Activated CD4-positive, alpha-beta T cell treated with anti-CD3 and anti-CD28 coated beads for 48 hours (primary cell): ENCODE results near the gene PKDREJ.
"Not testable (repeated sequence)": the region's sequence is repeated elsewhere in the genome, so short reads cannot be mapped to it uniquely, and the experiment has no call there.

Experiments
- DNase-seq: peaks from one replicate; pipeline ENCODE4 v3.0.0-alpha.2; 2020

PKDREJ gene

DNA sequence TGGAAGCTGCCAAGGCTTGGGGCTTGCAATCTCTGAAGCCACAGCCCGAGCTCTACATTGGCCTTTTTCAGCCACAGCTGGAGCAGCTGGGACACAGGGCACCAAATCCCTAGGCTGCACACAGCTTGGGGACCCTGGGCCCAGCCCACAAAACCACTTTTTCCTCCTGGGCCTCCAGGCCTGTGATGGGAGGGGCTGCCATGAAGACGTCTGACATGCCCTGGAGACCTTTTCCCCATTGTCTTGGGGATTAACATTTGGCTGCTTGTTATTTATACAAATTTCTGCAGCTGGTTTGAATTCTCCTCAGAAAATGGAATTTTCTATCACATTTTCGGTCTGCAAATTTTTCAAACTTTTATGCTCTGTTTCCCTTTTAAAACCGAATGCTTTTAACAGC, 2.5 kb upstream of the PKDREJ start:
- not testable (repeated sequence) for DNase-seq

DNA sequence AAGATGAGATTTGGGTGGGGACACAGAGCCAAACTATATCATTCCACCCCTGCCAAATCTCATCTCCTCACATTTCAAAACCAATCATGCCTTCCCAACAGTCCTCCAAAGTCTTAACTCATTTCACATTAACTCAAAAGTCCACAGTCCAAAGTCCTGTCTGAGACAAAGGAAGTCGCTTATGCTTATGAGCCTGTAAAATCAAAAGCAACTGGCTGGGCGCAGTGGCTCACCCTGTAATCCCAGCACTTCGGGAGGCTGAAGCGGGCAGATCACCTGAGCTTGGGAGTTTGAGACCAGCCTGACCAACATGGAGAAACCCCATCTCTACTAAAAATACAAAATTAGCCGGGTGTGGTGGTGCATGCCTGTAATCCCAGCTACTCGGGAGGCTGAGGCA, 1.4 kb upstream of the PKDREJ start:
- DNase-seq, result not testable (repeated sequence)

DNA sequence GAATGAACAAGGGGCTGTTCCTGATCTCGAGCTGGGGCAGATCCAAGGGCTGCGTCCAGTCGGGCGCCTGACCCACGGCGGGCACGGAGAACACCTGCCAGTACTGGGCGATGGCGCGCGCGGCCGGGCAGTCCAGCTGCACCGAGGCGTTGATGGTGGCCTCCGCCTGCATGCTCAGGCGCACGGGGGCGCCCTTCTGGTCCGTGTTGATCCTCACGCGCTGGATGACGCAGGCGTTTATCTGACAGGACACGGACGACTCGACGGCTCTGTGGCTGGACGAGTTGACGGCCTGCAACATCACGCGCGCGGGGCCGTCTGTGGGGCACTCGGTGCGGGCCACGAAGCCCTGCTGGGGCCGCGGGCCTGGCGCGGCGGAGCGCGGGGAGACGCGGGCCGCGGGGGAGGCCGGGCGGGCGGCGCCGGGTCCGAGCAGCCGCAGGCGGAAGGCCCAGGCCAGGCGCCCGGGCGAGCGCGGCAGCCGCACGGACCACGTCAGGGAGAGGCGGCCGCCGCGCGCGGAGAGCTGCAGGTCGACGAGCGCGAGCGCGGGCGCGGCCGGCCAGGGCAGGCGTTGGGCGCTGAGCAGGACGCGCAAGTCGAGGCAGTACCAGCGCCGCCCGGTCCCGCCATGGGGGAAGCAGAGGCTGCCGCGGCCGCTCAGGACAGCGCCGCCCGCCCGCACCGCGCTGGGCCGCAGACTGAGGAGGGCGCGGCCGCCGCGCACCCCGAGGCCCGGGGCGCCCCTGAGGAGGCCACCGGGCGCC, 511 bp downstream of the PKDREJ start:
- DNase-seq, result peak; percentile 56

DNA sequence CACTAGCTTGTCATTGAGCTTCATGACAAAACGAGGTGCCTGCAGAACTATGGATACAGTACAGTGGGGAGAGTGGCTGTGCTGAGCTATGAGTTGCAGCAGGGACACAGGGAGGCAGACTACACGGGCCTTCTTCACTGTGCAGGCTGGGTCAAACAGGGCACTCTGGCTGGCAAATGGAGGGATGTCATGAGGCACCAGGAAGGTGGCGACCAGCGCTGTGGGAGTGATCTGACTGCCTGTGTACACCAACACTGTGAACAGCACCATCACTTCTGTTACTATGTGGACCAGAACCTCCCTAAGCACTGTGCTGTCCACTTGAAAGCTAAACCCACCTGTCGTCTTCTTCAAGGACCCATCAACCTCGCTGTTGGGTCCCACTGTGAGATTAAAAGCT, 3.1 kb downstream of the PKDREJ start:
- DNase-seq, result no peak

DNA sequence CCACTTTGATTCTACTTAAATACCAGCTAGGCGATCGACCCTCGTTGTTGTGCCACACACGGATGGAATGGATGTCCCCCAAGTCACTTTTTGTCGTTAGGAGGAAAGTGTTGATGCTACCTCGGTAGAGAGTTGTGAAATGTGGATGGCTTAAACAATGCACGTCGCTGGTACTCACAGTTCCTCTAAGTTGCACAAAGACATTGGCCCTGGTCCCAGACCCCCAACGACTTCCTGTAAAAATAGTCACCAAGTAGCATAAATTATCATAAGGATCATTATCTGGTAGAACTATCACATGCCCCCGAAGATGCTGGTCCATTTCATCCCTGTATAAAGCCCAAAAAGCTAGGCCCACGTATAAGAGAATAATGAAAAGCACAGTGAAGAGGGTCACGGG, 3.8 kb downstream of the PKDREJ start:
- no peak for DNase-seq

DNA sequence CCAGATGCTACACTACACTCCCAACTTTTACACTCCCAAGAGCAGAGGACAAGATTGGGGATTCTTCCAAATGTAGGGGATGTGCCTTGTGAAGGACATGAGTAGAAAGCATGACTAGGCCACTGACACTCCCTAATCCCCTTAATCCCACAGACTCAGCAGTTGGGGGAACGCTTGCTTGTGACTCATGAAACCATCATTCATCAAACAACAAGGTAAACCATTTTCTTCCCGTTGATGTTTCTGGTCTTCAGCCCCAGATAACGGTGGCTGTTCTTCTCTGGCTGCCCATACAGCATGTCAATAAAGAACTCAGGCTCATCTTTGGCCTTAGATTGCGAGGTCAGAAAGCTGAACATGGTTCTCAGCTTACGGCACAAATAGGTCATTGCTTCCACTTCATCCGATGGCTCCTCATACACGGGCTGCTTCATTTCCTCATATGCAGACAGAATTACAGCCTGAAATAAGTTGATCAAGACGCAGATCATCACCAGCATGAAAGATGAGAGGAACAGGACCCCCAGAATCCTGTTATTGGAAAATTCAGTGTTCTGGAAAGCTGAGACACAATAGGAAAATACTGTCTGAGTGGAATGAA, 6.7 kb downstream of the PKDREJ start:
- DNase-seq, result no peak

DNA sequence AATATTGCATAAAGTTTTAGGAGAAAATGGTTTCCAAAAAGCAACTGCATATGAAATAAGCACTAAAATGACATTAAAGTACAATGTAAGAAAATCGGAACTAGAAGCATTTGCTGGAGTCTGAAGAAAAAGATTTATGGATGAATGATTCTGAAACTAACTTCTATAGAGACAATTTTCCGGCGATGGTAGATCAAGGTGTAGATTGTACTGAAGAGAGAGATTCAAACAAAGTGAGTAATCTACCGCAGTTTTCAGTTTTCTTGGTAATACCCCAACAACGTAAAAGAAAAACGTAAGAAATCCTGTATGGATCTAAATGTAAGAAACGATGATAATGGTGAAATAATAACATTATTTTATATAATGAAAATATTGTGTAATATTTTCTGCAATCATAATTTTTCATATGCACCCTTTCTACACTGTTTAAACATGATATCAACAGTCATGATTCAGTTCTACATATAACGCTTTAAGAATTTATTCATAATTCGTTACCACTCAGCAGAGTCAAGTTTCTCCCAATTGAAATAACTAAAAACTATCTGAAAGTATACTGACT, 11.2 kb downstream of the PKDREJ start:
- DNase-seq, result no peak

DNA sequence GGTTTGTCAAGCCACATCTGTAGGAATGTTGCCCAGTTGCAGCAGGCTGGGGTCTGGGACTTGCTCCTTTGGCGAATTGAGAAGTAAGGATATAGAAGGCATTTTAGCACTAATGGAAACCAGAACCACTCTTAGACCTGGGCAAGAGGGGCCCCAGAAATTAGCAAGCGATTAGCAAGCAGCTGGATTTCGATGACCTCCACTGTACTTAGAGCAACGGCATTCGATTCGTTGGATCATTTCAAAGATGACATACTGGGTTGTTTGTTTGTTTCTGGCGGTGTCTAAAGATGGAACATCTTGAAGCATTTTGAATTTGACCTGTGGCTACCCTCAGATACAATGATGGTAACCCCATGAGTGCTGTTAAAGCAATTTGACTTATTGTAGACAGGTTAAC, 11.9 kb downstream of the PKDREJ start:
- DNase-seq, result no peak

DNA sequence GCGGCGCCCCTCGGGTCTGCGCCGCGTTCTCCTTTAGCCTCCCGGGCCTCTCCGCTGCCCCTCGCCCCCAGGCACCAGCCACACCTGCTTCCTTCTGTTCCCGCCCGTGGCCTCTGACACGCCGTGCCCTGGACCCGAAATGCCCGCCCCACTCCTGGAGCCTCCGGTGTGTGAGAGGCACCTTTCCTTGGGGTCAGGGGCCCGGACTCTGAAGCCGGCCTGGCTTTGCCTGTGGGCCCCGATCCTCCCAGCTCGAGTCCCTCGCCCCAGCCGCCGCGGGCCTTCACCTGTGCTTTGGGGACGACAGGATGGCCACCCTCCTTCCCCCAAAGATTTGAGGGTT, 12.4 kb downstream of the PKDREJ start:
- peak; percentile 20 for DNase-seq

DNA sequence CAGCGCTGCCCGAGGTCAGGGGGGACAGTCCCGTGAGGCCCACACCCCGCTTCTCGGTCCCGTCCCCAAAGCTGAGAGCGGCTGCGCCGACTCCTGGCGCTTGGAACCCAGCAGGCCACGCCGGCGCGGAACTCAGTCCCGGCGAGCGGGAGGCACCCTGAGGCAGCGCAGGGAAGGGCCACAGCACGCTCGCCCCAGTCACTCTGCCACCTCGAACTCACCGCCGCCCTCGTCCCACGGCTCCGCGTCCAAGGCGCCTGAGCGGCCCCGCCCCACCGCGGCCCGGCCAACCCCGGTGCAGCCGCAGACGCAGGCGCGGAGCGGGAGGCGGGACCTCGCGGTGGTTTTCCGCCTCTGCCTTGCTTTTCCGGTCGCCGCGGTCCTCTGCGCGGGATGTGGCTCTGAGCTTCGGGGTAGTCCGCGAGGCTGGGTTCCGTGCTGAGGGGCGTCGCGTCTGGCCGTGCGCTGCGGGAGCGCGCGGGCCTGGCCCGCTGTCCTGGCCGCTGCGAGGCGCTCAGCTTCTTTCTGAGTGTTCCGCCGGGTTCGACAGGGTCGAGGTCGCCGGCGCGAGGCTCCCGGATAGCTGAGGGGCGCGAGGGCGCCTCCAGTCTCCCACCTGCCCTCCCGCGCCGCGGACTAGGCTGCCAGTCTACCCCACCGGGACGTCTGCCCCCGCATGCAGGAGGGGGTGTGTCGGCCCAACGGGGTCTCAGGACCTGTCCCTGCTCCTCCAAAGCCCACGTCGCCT, 12.9 kb downstream of the PKDREJ start, which contains the start of gene CDPF1:
CDPF1 (minus strand) TSS at position 259 of the 748 bp plus-strand sequence. CDS start 2,009 bp downstream, outside the sequence.
- peak; percentile 91 for DNase-seq

DNA sequence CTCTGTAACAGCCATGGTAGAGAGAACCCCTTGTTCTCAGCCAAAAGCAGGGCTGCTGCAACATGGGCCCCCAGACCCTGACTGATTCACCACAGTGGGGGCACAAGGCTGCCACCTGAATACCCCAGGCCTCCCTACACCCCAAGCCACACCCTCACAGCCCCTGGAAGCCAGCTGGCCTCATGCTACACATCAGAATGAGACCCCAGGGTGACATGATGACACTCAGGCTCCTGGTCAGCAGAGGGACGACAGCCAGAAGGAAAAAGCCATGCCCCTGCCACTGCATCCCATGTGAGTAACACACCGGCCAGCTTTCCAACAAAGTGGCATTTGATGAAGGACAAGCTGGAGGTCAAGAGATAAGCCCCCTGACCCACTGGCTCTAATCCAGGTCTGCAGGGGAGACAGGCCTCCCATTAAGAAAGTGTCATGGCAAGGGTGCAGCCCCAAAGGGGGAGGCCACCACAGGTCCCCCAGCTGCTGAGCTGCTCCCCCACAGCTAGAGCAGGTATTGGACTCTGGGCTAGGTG, 15.6 kb downstream of the PKDREJ start:
- no peak for DNase-seq

DNA sequence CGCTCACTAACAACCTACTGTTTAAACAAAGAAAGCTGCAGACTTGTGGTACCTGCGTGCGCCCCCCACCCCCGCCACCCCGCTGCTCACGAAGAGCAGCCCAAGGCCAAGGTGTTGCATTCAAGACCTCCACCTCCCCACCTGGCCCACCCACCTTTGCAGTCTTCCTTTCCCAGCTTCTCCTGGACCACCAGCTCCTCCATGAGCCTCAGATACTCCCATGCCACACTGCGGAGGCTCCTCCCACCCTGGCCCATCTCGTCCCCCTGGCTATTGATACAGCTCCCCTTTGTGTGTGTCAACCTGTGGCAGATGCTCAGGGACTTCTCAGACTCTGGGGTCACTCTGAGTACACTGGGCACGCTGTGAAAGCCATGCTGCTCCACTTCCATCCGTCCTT, 17.0 kb downstream of the PKDREJ start:
- DNase-seq, result no peak

DNA sequence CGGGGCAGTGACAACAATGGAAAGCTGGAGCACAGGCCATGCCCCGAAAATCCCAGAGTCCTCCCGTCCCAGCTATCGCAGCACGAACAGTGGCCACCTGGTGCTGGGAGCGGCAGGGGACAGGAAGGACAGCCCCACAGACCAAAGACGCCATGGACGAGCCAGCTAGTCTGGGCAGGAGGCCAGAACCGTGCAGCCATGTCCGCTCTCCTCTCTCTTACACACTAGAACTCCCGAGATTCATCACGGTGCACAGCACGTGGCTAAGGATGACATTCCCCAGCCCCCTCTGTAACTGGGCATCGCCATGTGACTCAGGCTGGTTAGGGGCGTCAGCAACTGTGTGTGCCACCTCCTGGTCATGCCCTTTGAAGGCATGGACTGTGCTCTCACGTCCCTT, 17.6 kb downstream of the PKDREJ start:
- no peak for DNase-seq

DNA sequence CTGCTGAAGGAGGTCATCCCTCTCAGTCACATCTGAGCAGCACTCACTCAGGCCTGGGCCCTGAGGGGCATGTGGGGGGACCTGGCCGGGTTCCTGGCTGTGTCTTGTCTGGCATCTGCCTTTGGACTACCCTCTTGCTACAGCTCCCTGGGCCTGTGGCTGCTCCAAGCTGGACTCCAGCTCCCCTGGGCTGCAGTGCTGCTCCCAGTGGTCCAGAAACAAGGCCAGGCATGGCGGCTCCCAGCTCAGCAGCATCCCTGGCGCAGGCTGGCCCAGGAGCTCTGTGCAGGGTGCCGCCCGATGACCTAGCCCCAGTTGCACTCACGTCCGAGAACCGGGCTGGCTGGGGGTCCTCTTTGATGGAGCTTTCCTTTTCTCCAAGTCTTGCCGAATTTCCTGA, 18.4 kb downstream of the PKDREJ start:
- DNase-seq, result no peak

DNA sequence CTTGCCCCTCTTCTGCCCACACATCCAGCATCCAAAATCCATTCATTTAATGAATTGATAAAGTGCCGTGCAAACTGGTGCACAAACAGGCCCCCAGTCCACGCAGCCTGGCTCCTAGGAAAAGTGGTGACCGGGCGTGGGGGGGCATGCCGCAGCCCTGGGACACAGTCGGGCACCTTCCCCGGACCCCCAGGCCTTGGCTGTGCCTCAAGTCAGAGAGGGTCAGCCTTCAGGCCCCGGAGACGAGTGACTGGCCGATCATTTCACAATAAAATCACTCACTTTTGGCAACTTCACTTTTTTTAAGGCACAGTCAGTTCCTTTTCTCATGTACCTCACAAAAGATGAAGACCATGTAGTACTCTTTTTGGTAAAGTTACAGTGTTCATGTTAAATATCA, 21.1 kb downstream of the PKDREJ start:
- no peak for DNase-seq

DNA sequence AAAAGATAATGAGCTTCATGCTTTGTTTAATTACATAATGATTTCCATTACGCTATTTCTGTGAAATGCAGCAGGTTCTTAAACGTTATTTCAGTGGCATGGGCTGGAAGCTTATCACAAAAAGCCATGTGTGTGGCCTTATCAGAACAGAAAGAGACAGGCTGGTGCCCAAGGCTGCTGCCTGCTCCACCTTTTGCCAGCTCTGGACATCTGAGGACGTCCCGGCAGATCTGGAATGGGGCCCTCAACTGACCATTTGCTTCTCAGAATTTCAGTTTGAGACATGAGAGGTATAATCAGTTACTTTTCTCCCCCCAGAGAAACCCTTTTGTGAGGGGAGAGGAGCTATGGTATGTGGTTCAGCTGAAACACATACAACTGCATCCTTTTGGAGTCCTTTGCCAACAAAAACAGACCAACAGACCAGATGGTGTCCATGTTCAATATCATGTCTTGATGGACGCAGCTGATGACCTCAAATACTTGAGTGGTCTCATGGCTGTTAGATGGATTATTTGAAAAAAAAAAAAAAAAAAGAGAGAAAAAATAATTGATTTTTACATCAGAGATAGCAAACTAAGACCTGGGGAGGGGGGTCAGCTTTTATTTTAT, 21.6 kb downstream of the PKDREJ start:
- DNase-seq, result no peak

DNA sequence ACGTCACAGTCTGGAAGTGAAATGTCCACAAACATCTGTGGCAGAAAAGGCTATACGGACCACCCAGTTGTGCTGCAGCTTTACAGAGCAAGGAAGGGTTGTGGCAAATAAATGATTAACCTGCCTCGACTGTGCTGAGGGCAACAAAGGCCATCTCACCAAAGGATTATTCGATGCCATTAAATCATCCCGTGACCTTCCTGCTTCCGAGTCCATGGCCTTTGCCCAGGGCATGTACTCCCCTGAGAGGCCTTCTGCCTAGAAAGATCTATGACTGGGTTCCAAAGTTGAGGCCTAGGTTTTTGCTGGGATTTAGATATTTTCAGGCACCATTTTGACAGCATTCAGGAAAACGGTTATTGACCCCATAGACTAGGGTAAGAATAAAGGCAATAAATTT, 22.2 kb downstream of the PKDREJ start:
- DNase-seq, result no peak

DNA sequence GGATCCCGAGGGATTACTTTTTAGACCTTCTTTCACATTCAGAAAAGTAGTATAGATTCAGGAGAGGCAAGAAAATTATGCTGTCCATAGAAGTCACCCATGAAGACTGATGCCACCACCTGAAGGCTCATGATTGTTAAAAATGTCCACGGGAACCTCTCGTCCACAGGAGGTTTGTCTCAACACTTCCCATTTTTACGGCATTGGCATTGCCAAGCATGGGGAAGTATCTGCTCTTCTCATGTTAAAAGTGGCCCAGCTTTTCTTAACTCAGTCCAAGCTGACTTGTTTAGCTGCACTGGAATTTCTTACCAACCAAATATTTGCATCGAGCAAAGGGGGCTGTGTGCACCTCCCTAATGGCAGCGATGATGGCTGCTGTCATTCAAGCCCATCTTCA, 22.6 kb downstream of the PKDREJ start:
- no peak for DNase-seq

DNA sequence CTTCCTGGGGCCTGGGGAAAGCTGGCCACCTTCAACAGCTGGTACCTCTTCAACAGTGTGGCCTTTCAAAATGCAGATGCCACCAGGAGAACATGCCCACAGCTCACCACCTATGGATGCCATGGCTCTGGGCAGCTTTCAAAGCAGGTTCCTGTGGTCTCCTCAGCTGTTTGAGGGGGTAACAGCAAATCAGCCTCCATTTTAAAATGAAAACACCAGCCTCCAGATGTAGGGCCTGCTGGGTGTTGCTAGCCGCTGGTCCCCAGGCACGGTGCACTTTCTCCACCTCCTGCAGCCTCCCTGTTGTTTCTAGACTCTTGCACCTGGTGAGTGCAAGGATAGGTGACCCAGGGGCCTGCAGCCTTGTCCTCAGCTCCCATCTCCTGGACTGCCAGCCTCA, 23.1 kb downstream of the PKDREJ start:
- DNase-seq, result no peak

DNA sequence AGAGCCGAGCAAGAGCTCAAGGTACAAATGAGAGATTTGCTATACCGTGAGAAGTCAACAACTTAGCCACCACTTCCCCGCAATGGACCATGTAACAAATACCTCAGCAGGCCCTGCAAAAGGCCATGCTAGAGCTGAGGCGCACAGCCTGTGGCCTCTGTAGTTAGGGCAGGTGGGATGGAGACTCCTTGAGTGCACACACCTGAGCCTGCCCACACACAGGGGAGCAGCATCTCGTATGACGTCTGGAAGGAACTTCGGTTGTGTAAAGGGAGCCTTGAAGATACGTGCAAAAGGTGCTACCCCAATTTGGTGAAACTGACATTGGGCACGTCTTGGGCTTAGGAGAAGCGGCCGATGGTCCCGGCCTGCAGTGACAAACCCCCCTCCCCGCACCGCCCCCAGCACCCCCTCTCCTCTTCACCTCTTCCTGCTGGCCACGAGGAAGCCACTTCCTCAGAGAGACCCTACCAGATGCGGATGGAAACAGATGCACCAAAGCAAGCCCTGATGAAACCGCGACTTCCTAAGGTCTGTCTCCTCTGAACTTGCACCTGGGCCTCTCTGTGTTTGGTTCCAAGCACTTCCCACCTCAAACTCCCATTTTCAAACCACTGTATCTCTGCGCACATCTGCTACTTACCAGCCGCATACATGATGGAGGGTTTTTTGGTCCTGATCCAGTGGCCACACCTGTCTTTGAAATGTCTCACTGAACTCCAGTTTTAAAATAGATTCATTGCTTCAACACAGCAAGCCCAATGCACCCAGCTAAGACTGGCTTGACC, 23.7 kb downstream of the PKDREJ start:
- DNase-seq, result no peak

DNA sequence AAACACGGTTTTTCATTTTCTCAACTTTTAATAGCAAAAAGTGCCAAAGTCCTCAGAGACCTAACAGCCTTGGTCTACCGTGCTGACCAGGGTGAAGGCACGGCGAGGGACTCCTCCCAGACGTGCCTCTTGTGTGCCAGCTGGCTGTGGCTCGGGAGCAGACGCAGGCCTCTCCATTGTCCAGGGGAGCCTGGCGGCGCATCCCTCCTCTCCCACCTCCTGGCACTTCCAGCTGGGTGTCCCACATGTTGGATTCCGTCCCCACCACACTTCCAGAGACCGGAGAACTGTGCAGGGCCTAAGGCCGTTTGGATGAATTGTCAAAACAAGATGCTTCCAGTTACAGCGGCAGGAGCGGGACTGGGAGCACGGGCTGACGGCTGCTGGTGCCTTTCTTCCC, 24.6 kb downstream of the PKDREJ start:
- DNase-seq, result no peak

DNA sequence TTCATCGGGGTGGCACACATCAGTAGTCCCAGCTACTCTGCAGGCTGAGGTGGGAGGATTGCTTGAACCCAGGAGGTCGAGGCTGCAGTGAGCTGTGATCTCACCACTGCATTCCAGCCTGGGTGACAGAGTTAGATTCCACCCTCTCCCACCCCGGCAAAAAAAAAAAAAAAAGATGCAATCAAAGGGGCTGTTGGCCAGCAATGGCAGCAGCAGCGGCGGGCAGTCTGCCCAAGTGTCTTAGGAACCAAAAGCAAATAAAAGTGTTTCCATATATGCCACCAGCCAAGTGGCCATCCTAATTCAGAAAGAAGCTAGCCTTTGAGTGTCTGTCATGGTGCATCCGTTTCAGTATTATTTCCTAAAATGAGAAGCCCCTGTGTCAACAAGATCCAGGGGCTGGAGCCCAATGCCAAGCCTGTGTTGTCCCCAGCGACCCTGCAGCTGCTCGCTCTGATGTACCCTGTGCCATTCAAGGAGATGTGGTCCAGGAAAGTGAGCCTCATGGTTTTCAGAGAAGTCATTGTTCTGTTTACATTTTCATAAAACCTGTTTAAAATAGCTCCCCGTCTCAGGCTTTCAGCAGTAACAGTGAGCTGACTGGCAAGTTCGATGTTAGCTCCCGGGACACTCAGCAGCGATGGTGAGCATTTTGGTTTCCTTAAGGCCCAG, 25.6 kb downstream of the PKDREJ start:
- DNase-seq, result no peak
